Left hindlimb (tissue), 1 donor: ENCODE data around the gene APOO.

Experiments used
- DNase-seq: peaks from one replicate; pipeline ENCODE4 v3.0.0-alpha.2; 2018

Gene APOO

DNA sequence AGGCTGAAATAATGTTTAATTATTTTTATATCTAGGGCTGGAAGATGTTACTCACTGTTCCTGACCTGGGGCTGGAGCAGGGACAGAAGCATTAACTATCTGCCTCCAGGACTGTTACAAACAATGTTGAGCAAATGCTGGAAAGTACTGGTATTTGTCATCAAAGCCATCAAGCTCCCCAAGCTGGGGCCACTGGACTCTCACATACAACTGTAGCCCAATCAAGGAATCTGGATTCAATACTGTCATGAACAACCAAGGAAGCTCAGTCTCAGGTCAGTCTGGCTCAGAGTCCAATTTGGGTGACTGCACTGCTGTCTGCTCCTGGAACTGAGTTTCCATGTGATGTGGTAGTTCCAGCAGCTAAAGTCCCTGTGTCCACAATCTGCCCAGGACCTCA, 50.4 kb downstream of the APOO start:
- no peak for DNase-seq

DNA sequence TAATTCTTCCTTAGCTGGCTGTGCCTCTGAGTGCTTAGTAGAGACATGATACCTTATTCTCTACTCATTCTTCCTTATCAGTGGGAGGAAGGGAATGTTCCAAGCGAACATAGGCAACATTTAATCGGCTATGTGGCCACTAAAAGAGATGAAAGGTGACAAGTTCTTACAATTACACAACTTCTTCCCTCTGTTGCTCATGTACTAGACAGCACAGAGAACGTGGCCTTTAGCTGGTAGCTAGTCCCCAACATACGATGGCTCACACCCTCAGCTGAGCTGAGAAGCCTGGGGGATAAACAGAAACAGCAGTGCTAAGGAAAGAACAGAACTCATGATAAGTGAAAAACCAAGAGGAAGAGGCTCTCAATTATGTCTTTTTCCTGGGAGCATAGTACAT, 52.2 kb downstream of the APOO start:
- no peak for DNase-seq

DNA sequence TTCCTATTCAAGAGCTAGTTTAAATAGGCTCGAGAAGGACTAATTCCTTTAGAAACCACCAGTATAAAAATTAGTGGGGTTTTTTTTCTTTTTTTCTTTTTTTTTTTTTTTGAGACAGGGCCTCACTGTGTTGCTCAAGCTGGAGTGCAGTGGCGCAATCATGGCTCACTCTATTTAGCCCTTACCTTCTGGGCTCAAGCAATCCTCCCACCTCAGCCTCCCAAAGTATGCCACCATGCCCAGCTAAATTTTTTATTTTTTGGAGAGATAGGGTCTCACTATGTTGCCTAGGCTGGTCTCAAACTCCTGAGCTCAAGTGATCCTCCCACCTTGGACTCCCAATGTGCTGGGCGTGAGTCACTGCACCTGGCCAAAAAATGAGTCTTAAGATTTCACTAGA, 52.8 kb downstream of the APOO start:
- DNase-seq: no peak

DNA sequence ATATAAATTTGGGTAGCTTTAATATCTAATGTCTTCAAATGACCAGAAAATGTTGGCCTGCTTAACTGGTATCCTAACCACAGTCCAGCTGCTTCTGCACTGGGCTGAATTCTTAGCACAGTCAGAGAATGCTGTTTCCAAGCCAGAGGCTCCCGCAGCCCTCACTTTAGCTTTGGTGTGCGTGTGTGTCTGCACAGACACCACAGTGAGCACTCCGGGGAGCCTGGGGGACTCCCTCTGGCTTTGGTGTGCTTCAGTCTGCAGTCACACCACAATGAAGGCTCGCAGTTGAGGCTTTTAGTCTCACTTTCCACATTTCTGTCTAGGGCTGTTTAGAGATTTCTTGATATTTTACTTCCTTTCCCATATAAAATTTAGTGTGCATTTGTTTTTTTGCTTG, 53.6 kb downstream of the APOO start:
- no peak for DNase-seq

DNA sequence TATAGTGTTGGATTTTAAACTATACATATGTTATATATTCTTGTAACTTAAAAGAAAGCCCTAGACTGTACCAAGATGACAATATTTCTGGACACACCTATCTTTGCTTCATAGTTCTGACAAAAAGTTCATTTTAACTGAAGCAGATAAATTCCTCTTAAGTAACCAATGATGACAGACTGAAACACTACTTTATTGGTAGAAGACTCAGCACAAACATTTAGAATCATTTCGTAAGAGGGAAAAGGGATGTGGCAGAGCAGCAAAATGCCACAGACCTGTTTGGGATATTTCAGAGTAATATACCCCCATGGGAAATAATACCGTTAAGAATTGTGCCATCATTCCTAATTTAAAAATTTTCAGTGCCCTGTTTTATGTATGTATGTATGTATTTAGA, 56.2 kb downstream of the APOO start:
- no peak for DNase-seq

DNA sequence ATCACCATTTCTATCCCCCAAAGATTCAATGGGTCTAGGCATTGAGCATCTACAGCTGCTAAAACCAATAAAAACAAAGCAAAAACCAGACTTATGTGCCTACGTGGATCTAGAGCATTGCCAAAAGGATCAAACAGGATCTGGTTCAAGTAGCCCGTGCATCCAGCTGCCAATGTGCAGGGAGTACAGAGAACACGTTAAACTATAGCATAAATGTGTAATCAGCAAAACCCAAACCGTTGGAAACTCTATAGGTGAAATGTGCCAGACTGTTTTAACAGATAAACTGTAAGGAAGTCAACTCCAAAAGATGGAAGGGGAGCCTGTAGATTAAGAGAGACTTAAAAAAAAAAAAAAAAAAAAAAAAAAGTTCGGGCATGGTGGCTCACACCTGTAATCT, 58.5 kb downstream of the APOO start:
- no peak for DNase-seq

DNA sequence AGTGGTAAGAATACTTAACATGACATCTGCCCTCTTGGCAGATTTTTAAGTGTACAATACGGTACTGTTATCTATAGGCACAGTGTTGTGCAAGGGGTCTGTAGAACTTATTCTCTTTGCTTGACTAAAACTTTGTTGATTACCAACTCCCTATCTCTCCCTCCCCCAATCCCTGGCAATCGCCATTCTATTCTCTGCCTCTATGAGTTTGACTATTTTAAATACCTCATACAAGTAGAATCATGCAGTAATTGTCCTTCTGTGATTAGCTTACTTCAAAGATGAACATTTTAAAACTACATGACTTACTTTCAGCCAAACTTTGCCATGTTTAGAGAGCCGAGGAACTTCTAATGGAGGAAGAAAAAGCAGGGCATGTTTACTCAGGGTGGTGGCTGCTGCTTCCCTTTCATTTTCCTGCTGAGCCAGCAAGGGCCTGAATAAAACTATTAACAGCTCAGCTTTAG, 62.4 kb downstream of the APOO start:
- DNase-seq: no peak

DNA sequence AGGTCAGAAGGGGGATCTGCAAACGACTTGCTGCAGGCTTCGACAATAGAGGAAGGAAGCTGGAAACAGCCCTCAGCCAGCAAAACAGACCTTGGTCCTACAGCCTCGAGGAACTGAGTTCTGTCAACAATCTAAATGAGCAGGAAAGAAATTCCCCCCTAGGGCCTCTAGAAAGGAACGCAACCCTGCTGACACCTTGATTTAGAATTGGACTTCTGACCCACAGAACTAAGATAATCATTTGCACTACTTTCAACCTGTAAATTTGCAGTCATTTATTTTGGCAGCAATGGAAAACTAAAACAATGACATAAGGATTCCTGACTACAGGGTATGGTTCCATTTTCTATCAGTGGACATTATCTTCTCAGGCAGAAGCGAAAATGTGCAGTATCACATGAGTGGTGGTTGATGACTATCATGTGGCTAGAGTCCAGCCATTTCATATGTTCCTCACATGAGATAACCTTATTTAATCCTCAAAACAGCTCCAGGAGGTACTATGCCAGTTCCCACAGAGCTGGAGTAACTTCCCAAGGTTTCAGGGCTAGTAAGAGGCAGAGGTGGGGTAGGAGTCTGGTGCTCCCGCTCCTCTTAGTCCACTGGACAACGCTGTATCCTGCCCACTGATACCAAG, 63.1 kb downstream of the APOO start:
- no peak for DNase-seq

DNA sequence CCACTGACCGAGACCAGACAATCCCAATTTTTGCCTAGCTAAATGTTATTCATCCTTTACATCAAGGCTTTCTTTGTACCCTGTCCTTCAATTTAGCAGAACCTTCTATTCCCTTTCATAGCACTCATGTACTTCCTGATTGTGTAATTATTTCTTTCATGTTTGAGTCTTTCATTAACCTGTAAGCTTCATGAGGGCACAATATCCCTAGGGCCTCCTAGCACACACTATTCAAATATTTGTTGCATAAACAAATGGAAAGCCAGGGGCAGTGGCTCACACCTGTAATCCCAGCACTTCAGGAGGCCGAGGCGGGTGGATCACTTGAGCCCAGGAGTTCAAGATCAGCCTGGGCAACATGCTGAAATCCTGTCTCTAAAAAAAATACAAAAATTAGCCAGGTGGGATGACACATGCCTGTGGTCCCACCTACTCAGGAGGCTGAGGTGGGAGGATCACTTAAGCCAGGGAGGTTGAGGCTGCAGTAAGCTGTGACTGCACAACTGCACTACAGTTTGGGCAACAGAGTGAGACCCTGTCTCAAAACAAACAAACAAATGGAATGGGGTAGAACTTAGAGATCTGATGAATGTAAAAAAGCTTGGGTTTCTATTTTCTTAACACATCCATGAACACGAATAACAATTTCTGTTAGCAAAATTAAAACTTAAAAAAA, 65.8 kb downstream of the APOO start:
- no peak for DNase-seq

DNA sequence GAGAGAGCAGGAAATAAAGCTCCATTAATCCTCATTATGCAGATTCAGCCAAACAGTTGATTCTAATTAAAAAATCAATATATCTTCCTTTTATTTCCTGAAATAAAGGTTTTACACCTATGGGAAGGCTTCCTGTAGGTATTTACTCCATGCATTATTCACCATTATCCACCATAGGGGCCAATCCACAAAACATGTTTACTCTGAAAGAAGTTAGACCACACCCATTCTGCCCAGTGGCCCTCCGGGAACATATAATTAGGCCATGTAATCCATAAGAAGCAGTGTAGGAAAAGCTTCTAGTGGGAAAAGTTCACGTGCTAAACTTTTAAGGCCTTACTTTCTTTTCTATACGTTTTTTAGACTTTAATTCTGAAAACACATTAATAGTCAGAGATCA, 67.1 kb downstream of the APOO start:
- DNase-seq: no peak

DNA sequence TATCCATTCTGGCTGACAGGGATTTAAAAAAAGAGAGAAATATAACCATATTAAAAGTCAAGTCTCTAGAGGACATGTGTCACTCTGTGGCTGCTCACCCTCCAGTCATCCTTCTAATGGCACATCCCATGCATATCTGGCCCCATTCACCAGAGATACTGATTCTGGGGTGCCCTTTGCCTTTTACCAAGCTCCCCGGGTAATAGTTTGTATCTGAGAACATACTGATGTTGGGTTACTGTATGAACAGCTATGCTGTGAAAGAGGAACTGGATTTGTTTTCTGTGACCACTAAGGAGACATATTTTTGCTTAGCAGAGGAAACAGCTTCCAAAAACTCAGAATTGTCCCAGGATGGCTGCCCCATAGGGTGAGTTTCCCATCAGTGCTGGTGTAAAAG, 68.8 kb downstream of the APOO start:
- DNase-seq: no peak

DNA sequence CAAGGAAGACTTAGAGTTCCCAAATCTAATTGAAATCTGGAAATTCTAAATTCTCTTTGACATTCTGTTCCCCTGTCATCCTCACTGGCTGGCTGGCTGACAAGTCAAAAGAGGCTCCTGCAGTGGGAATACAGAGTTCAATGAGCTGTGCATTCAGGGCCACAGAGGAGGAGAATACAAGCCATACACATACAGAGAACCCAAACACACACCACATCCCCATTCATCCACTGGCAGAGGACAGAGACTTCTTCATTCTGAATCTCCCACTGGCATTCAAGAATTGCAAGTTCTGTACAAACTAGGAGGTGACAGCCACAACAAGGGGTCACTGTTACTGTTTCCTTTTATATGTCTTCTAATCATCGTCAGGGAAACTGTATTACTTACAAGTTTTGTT, 75.0 kb downstream of the APOO start:
- no peak for DNase-seq

DNA sequence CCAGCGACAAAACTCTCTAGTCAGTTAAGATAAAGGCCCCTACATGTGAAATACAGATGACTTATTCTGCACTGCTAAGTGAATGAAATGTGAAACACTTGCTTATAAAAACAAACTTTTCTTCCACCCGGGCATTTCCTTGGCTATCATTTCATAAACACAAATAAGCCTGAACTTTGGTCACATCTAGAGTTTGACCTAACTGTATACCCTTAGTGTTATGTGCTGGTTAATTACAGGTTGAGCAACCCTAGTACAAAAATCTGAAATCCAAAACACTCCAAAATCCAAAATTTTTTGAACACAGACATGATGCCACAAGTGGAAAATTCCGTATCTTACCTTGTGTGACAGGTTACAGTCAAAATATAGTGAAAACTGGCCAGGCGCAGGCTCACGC, 78.9 kb downstream of the APOO start:
- no peak for DNase-seq

DNA sequence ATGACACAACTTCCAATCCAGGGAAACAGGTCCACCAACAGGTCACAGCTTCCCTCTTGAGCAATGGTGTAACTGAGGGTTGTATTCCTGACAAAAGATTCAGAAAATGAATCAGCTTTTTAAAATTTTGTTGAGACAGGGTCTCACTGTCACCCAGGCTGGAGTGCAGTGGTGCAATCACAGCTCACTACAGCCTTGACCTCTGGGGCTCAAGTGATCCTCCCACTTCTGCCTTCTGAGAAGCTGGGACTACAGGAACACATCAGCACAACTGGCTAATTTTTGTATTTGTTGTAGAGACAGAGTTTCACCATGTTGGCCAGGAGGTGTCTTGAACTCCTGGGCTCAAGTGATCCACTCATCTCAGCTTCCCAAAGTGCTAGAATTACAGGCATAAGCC, 81.1 kb downstream of the APOO start:
- no peak for DNase-seq

DNA sequence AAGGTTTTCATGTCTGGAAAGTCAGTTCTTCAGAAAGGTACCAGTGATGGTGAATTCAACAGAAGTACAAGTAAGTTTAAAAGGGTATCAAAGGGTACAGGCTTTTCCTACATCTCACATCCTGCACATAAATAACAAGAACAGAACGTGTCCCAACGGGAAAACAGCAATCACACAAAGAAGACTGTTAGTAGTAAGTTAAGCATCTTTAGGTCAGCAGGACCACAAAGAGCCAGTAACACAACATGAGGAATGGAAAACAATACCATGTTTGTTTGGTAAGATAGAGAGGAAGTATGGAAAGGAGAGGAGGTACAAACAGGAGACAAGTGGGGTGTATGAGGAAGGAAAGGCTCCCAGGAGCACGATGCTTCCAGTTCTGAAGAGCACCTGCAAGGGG, 81.5 kb downstream of the APOO start:
- no peak for DNase-seq

DNA sequence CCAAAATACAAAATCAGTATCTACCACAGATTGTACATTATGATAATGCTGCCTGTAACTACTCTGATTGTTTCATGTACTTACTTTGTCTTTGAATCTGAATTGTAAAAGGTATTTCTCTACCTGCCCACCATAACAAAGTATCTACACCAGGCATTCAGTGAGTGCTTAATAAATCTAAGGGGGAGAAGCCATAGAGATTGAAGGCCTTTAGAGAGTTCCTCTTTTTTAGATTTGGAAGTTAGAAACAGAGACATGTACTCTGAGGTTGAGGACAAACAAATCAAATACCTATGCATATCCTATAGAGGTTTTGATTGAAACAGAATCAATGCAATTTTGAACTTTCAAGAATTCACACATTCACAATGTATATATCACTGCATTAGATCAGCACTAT, 82.1 kb downstream of the APOO start:
- no peak for DNase-seq

DNA sequence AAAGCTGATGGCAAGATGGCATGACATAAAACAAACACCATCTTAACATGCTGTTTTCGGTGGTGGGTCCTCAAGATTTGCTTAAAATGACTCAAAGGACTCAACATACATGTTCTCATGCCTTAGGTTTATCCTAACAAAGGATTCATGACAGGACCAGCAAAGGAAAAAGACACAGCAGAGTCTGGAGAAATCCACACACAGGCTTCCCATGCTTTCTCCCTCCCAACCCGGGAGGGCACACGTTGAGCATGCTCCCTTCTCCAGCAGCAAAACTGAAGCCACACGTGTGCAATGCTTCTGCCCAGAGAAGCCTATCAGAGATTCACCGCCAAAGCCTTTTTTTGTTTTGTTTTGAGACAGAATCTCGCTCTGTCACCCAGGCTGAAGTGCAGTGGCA, 84.9 kb downstream of the APOO start:
- DNase-seq: no peak

DNA sequence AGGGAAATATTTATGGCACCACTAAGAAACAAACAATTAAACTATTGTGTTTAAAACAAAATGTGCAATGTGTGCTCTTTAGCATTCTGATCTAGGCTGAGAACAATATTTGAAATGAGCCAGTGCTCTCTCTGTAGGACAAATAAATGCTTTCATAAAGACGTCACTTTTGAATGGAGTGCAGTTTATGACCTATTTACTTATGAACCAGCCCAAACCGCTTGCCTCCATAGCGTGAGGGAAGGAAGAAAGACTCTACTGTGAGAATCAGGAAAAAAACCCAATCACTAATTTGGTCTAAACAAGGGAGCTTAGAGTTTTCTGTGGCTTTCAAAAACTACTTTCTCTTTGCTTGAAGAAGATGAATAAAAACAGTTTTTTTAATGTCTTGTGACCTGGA, 85.3 kb downstream of the APOO start:
- DNase-seq: no peak

DNA sequence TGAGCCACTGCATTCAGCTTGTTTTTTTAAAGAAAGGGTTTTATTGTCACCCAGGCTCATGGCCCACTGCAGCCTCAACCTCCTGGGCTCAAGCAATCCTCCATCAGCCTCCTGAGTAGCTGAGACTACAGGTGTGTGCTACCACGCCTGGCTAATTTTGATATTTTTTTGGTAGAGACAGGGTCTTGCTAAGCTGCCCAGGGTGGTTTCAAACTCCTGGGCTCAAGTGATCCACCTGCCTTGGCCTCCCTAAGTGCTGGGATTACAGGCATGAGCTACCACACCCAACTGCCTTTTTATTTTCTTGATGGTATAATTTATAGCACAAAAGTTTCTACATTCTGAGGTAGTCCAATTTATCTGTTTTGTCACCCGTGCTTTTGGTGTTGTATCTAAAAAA, 85.9 kb downstream of the APOO start:
- DNase-seq: no peak

DNA sequence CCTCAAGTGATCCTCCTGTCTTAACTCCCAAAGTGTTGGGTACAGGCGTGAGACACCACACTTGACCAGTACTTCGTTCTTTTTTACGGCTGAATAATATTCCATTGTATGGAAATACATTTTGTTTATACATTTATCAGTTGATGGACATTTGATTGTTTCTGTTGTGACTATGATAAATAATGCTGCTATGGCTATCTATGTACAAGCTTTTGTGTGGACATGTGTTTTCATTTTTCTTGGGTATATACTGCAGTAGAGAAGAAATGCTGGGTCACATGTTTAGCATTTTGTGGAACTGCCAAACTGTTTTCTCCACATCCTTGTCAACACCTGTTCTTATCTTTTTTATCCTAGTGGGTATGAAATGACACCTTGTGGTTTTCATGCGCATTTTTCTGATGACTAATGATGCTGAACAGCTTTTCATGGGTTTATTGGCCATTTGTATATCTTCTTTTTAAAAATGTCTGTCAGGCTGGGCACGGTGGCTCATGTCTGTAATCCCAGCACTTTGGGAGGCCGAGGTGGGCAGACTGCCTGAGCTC, 87.4 kb downstream of the APOO start:
- DNase-seq: no peak

DNA sequence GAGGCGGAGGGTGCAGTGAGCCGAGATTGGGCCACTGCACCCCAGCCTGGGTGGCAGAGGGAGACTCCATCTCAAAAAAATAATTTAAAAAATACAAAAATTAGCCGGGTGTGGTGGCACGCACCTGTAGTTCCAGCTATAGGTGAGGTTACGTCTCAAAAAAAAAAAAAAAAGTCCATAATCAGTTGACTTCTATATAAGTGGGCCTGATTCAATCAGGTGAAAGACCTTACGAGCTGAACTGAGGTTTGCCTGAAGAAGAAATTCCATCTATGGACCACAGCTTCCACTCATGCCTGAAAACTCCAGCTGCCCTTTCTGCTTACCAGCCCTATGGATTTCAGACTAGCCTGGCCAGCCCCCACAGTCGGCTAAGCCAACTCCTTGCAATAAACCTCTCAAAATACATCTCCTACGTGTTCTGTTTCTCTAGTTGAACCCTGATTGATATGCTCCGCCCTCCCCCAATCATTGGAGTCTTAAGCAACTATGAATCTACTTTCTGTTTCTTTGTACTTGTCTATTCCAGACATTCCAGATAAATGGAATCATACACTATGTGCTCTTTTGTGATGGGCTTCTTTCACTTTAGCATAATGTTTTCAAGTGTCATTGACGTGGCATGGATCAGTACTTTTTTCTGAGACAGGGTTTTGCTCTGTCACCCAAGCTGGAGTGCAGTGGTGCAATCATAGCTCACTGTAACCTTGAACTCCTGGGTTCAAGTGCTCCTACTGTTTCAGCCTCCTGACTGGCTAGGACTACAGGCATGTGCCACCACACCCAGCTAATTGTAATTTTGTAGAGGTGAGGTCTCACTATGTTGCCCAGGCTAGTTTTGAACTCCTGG, 88.1 kb downstream of the APOO start:
- DNase-seq: no peak

DNA sequence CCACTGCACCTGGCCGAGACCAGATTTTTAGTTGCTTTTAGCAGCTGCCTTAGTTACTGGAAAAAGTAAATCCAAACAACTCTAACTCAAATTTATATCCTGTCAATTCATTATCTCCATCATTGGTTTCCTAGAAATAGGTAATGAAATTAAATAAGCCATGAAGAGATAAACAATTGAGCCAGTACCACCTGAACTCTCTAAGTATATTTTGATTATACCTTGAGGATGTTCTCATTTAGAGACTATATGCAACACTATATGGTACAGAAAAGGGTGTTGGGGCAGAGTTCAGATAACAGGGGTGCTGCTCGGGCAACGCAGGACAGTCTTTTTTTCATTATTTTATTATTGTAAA, 89.8 kb downstream of the APOO start:
- DNase-seq: no peak

DNA sequence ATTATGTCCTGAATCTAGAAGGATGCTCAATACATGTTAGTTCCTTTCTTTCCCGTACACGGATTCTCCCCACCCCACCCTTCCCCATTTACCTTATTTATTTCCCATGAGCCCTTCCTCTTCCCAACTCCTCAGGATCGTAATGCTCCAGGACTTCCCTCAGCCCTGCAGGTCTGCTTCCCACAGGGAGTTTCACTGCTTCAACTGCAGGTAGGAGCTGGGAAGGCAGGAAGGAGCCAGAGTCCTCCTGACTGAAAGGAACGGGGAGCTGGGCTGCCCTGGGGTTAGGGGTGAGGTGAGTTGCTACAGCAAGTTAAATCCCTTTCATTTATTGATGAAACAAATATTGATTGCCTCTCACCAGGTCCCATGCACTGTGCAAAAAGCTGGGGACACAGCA, 91.6 kb downstream of the APOO start:
- DNase-seq: no peak

DNA sequence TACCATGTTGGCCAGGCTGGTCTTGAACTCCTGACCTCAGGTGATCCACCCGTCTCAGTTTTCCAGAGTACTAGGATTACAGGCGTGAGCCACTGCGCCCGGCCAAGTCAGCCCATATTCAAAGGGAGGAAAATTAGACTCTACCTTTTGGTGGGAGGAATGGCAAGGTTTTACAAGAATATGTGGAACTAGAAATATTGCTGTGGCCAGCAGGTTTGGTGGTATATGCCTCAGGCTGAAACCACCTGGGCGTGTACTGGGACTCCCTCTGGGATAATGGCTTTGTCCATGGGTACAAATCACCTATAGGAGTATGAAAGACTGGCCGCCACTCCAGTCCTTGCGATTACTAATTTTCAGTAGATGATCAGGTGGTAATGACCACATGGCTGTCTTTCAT, 92.4 kb downstream of the APOO start:
- no peak for DNase-seq
